GM12878 (cell line): ENCODE results near the gene TAF1L. TPM values are rescaled to one million over a fixed set of nuclear protein-coding genes. Genes with fewer than 3 reads are reported as not detected.
"Not testable (repeated sequence)": the region's sequence is repeated elsewhere in the genome, so short reads cannot be mapped to it uniquely, and the experiment has no call there.

Experiments
- ATAC-seq: fragments of 200-7000 bp; cut with Tn5 transposase; 3 replicates; pipeline ENCODE4 v1.9.1; 2020; ENCODE audit warnings: mild to moderate bottlenecking, moderate library complexity
- BruUV-seq: library from RNA; stranded (reverse); fragments of 400-500 nt; replicated peaks from 2 replicates; lab custom pipeline; 2021; lab: Mats Ljungman, UMichigan
- CTCF ChIA-PET: fragments of 300-600 bp; sonication (Branson Sonifier 250); formaldehyde crosslinking; extraction: SDS; loops from one replicate; lab custom pipeline; 2021; ENCODE audit warnings: inconsistent platforms; lab: Yijun Ruan, JAX
- POLR2A ChIA-PET: fragments of 350-600 bp; formaldehyde crosslinking; extraction: SDS; loops from one replicate; lab custom pipeline; 2021; ENCODE audit warnings: inconsistent platforms; lab: Charles Lee
- RAD21 ChIA-PET: fragments of 300-600 bp; sonication (Branson Sonifier 250); formaldehyde crosslinking; loops from one replicate; lab custom pipeline; 2023; ENCODE audit warnings: antibody characterized with exemption; ENCODE audit not compliant: unreplicated experiment; lab: Charles Lee
- SMC1A ChIA-PET: fragments of 300-600 bp; sonication (Branson Sonifier 250); formaldehyde crosslinking; loops from one replicate; lab custom pipeline; 2023; ENCODE audit not compliant: unreplicated experiment, uncharacterized antibody; lab: Charles Lee
- DNase-seq: peaks from one replicate; pipeline ENCODE4 v3.0.0-alpha.2; 2011; ENCODE audit warnings: low read depth, low spot score
- FAIRE-seq: peaks from 3 replicates; lab custom pipeline; 2011; peaks lifted over from hg19 to GRCh38; lab: Jason Lieb, UNC
- H2AFZ ChIP-seq: 2 replicates; pipeline ENCODE4 v1.6.0; 2011; ENCODE audit warnings: low read depth, low read length, control low read depth; ENCODE audit not compliant: control insufficient read depth
- H3K27ac ChIP-seq: 2 replicates; pipeline ENCODE4 v1.5.1; 2011; ENCODE audit warnings: control low read depth; ENCODE audit not compliant: control insufficient read depth, insufficient read depth
- H3K27me3 ChIP-seq, 2 experiments: replicated peaks in 1 of 2; 2 replicates each; pipeline versions ENCODE4 v1.6.0 to v1.6.1; 2011; ENCODE audit warnings: low read length in 1 of 2; ENCODE audit not compliant: control insufficient read depth in 2 of 2, insufficient read depth in 2 of 2
- H3K36me3 ChIP-seq, 2 experiments: 2 replicates each; pipeline ENCODE4 v1.5.1; 2011; ENCODE audit warnings: low read length in 1 of 2; ENCODE audit not compliant: control insufficient read depth in 2 of 2, insufficient read depth in 2 of 2
- H3K4me1 ChIP-seq: 2 replicates; pipeline ENCODE4 v1.6.1; 2011; ENCODE audit warnings: mild to moderate bottlenecking, low read length, moderate library complexity, mixed read lengths; ENCODE audit not compliant: control insufficient read depth, insufficient read depth
- H3K4me2 ChIP-seq: 2 replicates; pipeline ENCODE4 v1.6.0; 2011; ENCODE audit warnings: control low read depth; ENCODE audit not compliant: control insufficient read depth, insufficient read depth
- H3K4me3 ChIP-seq: fragments of 200-600 bp; sonication (generic); 2 replicates; pipeline ENCODE4 v1.5.1; 2016
- H3K79me2 ChIP-seq: 2 replicates; pipeline ENCODE4 v1.6.0; 2011; ENCODE audit warnings: low read length; ENCODE audit not compliant: control insufficient read depth, insufficient read depth
- H3K9ac ChIP-seq: 2 replicates; pipeline ENCODE4 v1.8.0; 2011; ENCODE audit warnings: low read length, control low read depth, mixed read lengths; ENCODE audit not compliant: control insufficient read depth, insufficient read depth
- H3K9me3 ChIP-seq: replicated peaks from 3 replicates; pipeline ENCODE4 v1.5.1; 2011; ENCODE audit warnings: mild to moderate bottlenecking, low read length; ENCODE audit not compliant: control insufficient read depth, insufficient read depth
- H4K20me1 ChIP-seq: 2 replicates; pipeline ENCODE4 v1.6.0; 2011; ENCODE audit not compliant: control insufficient read depth, insufficient read depth
- ATF3 ChIP-seq: IDR thresholded peaks from 2 replicates; pipeline ENCODE4 v1.6.1; 2011; ENCODE audit warnings: low read depth, mild to moderate bottlenecking, low read length, moderate library complexity, borderline replicate concordance; ENCODE audit errors: extremely low read depth
- BACH1 ChIP-seq: fragments of 450-650 bp; IDR thresholded peaks from 2 replicates; pipeline ENCODE4 v1.6.1; 2017; ENCODE audit warnings: mild to moderate bottlenecking, borderline replicate concordance
- DPF2 ChIP-seq: fragments of 450-650 bp; IDR thresholded peaks from 2 replicates; pipeline ENCODE4 v1.6.1; 2017; ENCODE audit warnings: mild to moderate bottlenecking
- MEF2A ChIP-seq: IDR thresholded peaks from 2 replicates; pipeline ENCODE4 v1.6.1; 2011; ENCODE audit warnings: low read depth, mild to moderate bottlenecking, low read length, moderate library complexity; ENCODE audit not compliant: insufficient read depth
- SP1 ChIP-seq: IDR thresholded peaks from one replicate; pipeline ENCODE4 v1.6.1; 2011; ENCODE audit warnings: low read depth, low read length
- USF2 ChIP-seq: IDR thresholded peaks from 2 replicates; pipeline ENCODE4 v1.6.1; 2011; ENCODE audit warnings: low read depth, low read length, improper control_type of control experiment, borderline replicate concordance
- WGBS: methylation state at CpG from one replicate; pipeline ENCODE4 v1.1.6; 2016; ENCODE audit warnings: low lambda C conversion rate; ENCODE audit not compliant: insufficient replicate concordance, insufficient coverage; ENCODE audit errors: missing lambda C conversion rate; 5-methylcytosine and 5-hydroxymethylcytosine counted together
- in situ Hi-C: fragments of 300-500 bp; cut with MboI; formaldehyde crosslinking; loops from 9 replicates; pipeline ENCODE4 v1.14.3; 2018; ENCODE audit warnings: mixed read lengths
- intact Hi-C: fragments of 100-400 bp; cut with micrococcal nuclease; formaldehyde crosslinking; loops from one replicate; pipeline ENCODE4 v1.14.2; 2022; ENCODE audit not compliant: unreplicated experiment
- polyA plus RNA-seq, 11 experiments: library from polyadenylated mRNA; depleted of rRNA in 4 of 11; unstranded in 6 of 11; stranded (reverse) in 5 of 11; fragments of >200 nt; fragmentation: Nextera tagmentation in 4 of 11; fragmentation: Illumina TruSeq in 1 of 11; extraction: Ambion mirVana in 4 of 11; extraction: Trizol in 1 of 11; gene quantifications; 1 replicate in 1 of 11; 2 replicates in 10 of 11; pipeline versions ENCODE4 v1.2.1 to v1.2.3, GENCODE V29; 2011 to 2016; ENCODE audit warnings: inconsistent platforms in 2 of 11, missing spikeins in 2 of 11, low read depth in 1 of 11
- total RNA-seq, 4 experiments: library from RNA; depleted of rRNA in 3 of 4; stranded (reverse); fragments of >200 nt in 3 of 4; fragmentation: Illumina TruSeq in 1 of 4; extraction: Trizol in 1 of 4; gene quantifications; 2 replicates each; pipeline versions ENCODE4 v1.2.1 to v1.2.3, GENCODE V29; 2013 to 2021

TAF1L gene
- total and polyA plus RNA-seq, 10 of the 15 experiments (the other 5 are each of a cell fraction or from before 2014, with no cell fraction given) = under 0.01 to 0.03 (median 0.01) TPM; not detected in 6

- TF ChIP-seq SP1 (no peak), BACH1 (no peak), DPF2 (no peak), MEF2A (no peak)
Measured at GRCh38 chr9:32663741-32664140, 28.3 kb upstream of the TAF1L start (continued).

GRCh38 chr9:32647671-32648070 is 12.2 kb upstream of the TAF1L start:
- H3K9me3 ChIP-seq = no peaks in the 10 kb centered on the region
- no peak for DNase-seq
- H3K4me3 ChIP-seq = no peak overlapping the region
- 6% methylated on average over 2 of the region's 2 CpGs for WGBS
- intact Hi-C loops (no loop called here), in situ Hi-C loops (no loop called here)
- ChIA-PET POLR2A (no interaction called here), SMC1A (no interaction called here), RAD21 (no interaction called here), CTCF (no interaction called here)
- H4K20me1 ChIP-seq = no peaks in the 10 kb centered on the region
- TF ChIP-seq USF2 = no peak
- no peak overlapping the region for H3K4me2 ChIP-seq
- ATAC-seq = no peak
- H2AFZ ChIP-seq = no peak overlapping the region
- no TSS peak for BruUV-seq
- no peak overlapping the region for H3K27ac ChIP-seq
- no peaks in the 10 kb centered on the region; a peak in 1 of 4 replicates for H3K27me3 ChIP-seq
- H3K79me2 ChIP-seq = no peaks in the 10 kb centered on the region
- no peak for FAIRE-seq
- H3K4me1 ChIP-seq = no peaks in the 10 kb centered on the region
- H3K9ac ChIP-seq = no peak overlapping the region
- no peaks in the 10 kb centered on the region for H3K36me3 ChIP-seq

GRCh38 chr9:32644698-32645097 is 9.2 kb upstream of the TAF1L start:
- H3K36me3 ChIP-seq = no peaks in the 10 kb centered on the region
- no peak overlapping the region for H3K27ac ChIP-seq
- no peak overlapping the region for H3K4me2 ChIP-seq
- intact Hi-C loops (no loop called here), in situ Hi-C loops (no loop called here)
- H4K20me1 ChIP-seq = no peaks in the 10 kb centered on the region
- no peaks in the 10 kb centered on the region for H3K9me3 ChIP-seq
- ChIA-PET CTCF (no interaction called here), RAD21 (no interaction called here), SMC1A (interaction anchor here (1.6 kb wide), 1 partner anchor 265 kb away, joined by 5 read pairs; no protein-coding TSS in a partner anchor), POLR2A (no interaction called here)
- H3K9ac ChIP-seq = no peak overlapping the region
- no peaks in the 10 kb centered on the region for H3K4me1 ChIP-seq
- FAIRE-seq (no peak), ATAC-seq (no peak), DNase-seq (no peak)
- no TSS peak for BruUV-seq
- H3K27me3 ChIP-seq = no peaks in the 10 kb centered on the region; a peak in 1 of 4 replicates
- H3K4me3 ChIP-seq = no peak overlapping the region
- no peaks in the 10 kb centered on the region for H3K79me2 ChIP-seq
- 18% methylated on average over 2 of the region's 2 CpGs for WGBS
- TF ChIP-seq ATF3 = no peak
- no peak overlapping the region for H2AFZ ChIP-seq

- SMC1A ChIA-PET, H3K9me3 ChIP-seq, H3K4me2 ChIP-seq, FAIRE-seq, DNase-seq, RAD21 ChIA-PET, H3K4me1 ChIP-seq, H3K9ac ChIP-seq, BruUV-seq, POLR2A ChIA-PET, H2AFZ ChIP-seq, CTCF ChIA-PET, H4K20me1 ChIP-seq, intact Hi-C loops, H3K27me3 ChIP-seq, H3K36me3 ChIP-seq, H3K27ac ChIP-seq, in situ Hi-C loops, ATAC-seq, H3K79me2 ChIP-seq, H3K4me3 ChIP-seq: not testable (repeated sequence)
- 35% methylated on average over 5 of the region's 5 CpGs for WGBS
Measured at GRCh38 chr9:32633151-32633550, 2.3 kb downstream of the TAF1L start.
